H1 (cell line): ENCODE measurements around the gene RASGRP1. TPM values are rescaled to one million over a fixed set of nuclear protein-coding genes. Genes with fewer than 3 reads are reported as not detected.

ENCODE experiments used
- CTCF ChIA-PET: fragments of 300-600 bp; sonication (Branson Sonifier 250); formaldehyde crosslinking; loops from one replicate; lab custom pipeline; 2021; ENCODE audit not compliant: partially characterized antibody; lab: Charles Lee
- POLR2A ChIA-PET: fragments of 300-600 bp; sonication (Branson Sonifier 250); formaldehyde crosslinking; loops from one replicate; lab custom pipeline; 2021; ENCODE audit warnings: inconsistent platforms; ENCODE audit not compliant: partially characterized antibody; lab: Charles Lee
- DNase-seq, 2 experiments: peaks; one replicate each; pipeline versions ENCODE4 v3.0.0 to v3.0.0-alpha.2; 2010 to 2022; ENCODE audit warnings: low spot score in 2 of 2, low read depth in 1 of 2, mixed read lengths in 1 of 2
- FAIRE-seq: peaks from 2 replicates; lab custom pipeline; 2011; peaks lifted over from hg19 to GRCh38; lab: Jason Lieb, UNC
- H2AFZ ChIP-seq: 2 replicates; pipeline ENCODE4 v1.8.1; 2012; ENCODE audit warnings: low read length, inconsistent platforms
- H2AK5ac ChIP-seq: 2 replicates; pipeline ENCODE4 v1.6.1; 2013; ENCODE audit warnings: low read depth, low read length
- H2BK120ac ChIP-seq: replicated peaks from 2 replicates; pipeline ENCODE3; 2013; ENCODE audit warnings: low read depth, low read length, inconsistent platforms
- H2BK12ac ChIP-seq: 2 replicates; pipeline ENCODE4 v1.6.1; 2013; ENCODE audit warnings: low read depth, low read length
- H2BK15ac ChIP-seq: 2 replicates; pipeline ENCODE4 v1.6.1; 2013; ENCODE audit warnings: low read length
- H2BK20ac ChIP-seq: 2 replicates; pipeline ENCODE4 v1.6.1; 2013; ENCODE audit warnings: low read length
- H2BK5ac ChIP-seq: 2 replicates; pipeline ENCODE4 v1.6.1; 2013; ENCODE audit warnings: low read depth, low read length
- H3K14ac ChIP-seq: 2 replicates; pipeline ENCODE4 v1.6.1; 2013; ENCODE audit warnings: inconsistent platforms; ENCODE audit not compliant: insufficient read length
- H3K18ac ChIP-seq: 2 replicates; pipeline ENCODE4 v1.6.1; 2013; ENCODE audit warnings: low read length; ENCODE audit errors: extremely low read depth
- H3K23ac ChIP-seq: 2 replicates; pipeline ENCODE4 v1.6.1; 2013; ENCODE audit warnings: inconsistent platforms; ENCODE audit not compliant: insufficient read length
- H3K23me2 ChIP-seq: 2 replicates; pipeline ENCODE4 v1.6.1; 2013; ENCODE audit warnings: low read depth, low read length
- H3K27ac ChIP-seq: 2 replicates; pipeline ENCODE4 v1.6.1; 2011; ENCODE audit warnings: low read depth, low read length, inconsistent platforms
- H3K27me3 ChIP-seq, 4 experiments: replicated peaks in 1 of 4; 1 replicate in 1 of 4; 2 replicates in 3 of 4; pipeline versions ENCODE4 v1.6.1 to v1.8.1; 2011 to 2013; ENCODE audit warnings: low read length in 3 of 4, mild to moderate bottlenecking in 3 of 4, inconsistent platforms in 2 of 4, mixed read lengths in 2 of 4, moderate library complexity in 1 of 4; ENCODE audit not compliant: control insufficient read depth in 3 of 4, insufficient read depth in 3 of 4; ENCODE audit errors: extremely low read depth in 1 of 4
- H3K36me3 ChIP-seq, 4 experiments: 2 replicates each; pipeline versions ENCODE4 v1.6.1 to v1.8.1; 2011 to 2013; ENCODE audit warnings: mild to moderate bottlenecking in 4 of 4, low read length in 3 of 4, moderate library complexity in 2 of 4, control low read depth in 1 of 4, inconsistent platforms in 1 of 4; ENCODE audit not compliant: insufficient read depth in 4 of 4, control insufficient read depth in 2 of 4
- H3K4ac ChIP-seq: replicated peaks from 2 replicates; pipeline ENCODE3; 2013; ENCODE audit warnings: low read length, low read depth, mixed read lengths, inconsistent platforms; ENCODE audit not compliant: insufficient read length
- H3K4me1 ChIP-seq, 4 experiments: replicated peaks in 1 of 4; 1 replicate in 1 of 4; 2 replicates in 3 of 4; pipeline versions ENCODE4 v1.6.1 to v1.8.1; 2011 to 2013; ENCODE audit warnings: low read length in 3 of 4, inconsistent platforms in 2 of 4, mixed read lengths in 1 of 4; ENCODE audit not compliant: insufficient read depth in 4 of 4, control insufficient read depth in 3 of 4
- H3K4me2 ChIP-seq, 2 experiments: 2 replicates each; pipeline versions ENCODE4 v1.6.1 to v1.8.1; 2011 to 2013; ENCODE audit warnings: low read depth in 2 of 2, low read length in 2 of 2, control low read depth in 1 of 2, inconsistent platforms in 1 of 2, mild to moderate bottlenecking in 1 of 2; ENCODE audit not compliant: insufficient read depth in 1 of 2
- H3K4me3 ChIP-seq, 4 experiments: fragments of 200-600, 300-600 bp in 1 of 4; sonication (generic), shearing (Covaris generic), sonication (Bioruptor Twin) in 1 of 4; 2 replicates each; pipeline versions ENCODE4 v1.5.1 to v1.8.1; 2011 to 2016; ENCODE audit warnings: low read length in 4 of 4, low read depth in 3 of 4, control low read depth in 2 of 4, inconsistent platforms in 2 of 4, mild to moderate bottlenecking in 2 of 4, mixed read lengths in 1 of 4, moderate library complexity in 1 of 4; ENCODE audit not compliant: insufficient read depth in 2 of 4; ENCODE audit errors: extremely low read depth in 1 of 4
- H3K56ac ChIP-seq: replicated peaks from 2 replicates; pipeline ENCODE3; 2013; ENCODE audit warnings: low read depth, mild to moderate bottlenecking, mixed read lengths, low read length, inconsistent platforms; ENCODE audit not compliant: insufficient read length
- H3K79me1 ChIP-seq: 2 replicates; pipeline ENCODE4 v1.6.1; 2013; ENCODE audit warnings: low read depth, low read length, control low read depth
- H3K79me2 ChIP-seq, 2 experiments: 2 replicates each; pipeline versions ENCODE4 v1.6.1 to v1.8.1; 2012 to 2013; ENCODE audit warnings: low read length in 2 of 2, mild to moderate bottlenecking in 2 of 2, inconsistent platforms in 1 of 2; ENCODE audit not compliant: insufficient read depth in 2 of 2, control insufficient read depth in 1 of 2
- H3K9ac ChIP-seq, 4 experiments: replicated peaks in 1 of 4; 1 replicate in 1 of 4; 2 replicates in 3 of 4; pipeline versions ENCODE4 v1.6.1 to v1.8.1; 2011 to 2013; ENCODE audit warnings: low read depth in 3 of 4, low read length in 3 of 4, control low read depth in 2 of 4, mild to moderate bottlenecking in 2 of 4, moderate library complexity in 2 of 4, inconsistent platforms in 1 of 4; ENCODE audit errors: extremely low read depth in 1 of 4
- H3K9me3 ChIP-seq, 2 experiments: 2 replicates each; pipeline versions ENCODE4 v1.6.1 to v1.8.1; 2012 to 2013; ENCODE audit warnings: mild to moderate bottlenecking in 2 of 2, moderate library complexity in 2 of 2, control low read depth in 1 of 2, inconsistent platforms in 1 of 2, low read depth in 1 of 2, low read length in 1 of 2, mixed read lengths in 1 of 2; ENCODE audit not compliant: insufficient read depth in 2 of 2
- H4K20me1 ChIP-seq, 2 experiments: replicated peaks in 1 of 2; 2 replicates each; pipeline versions ENCODE3 to v1.8.1; 2011 to 2013; ENCODE audit warnings: inconsistent platforms in 2 of 2, low read length in 2 of 2, mild to moderate bottlenecking in 1 of 2; ENCODE audit not compliant: insufficient read depth in 2 of 2, control insufficient read depth in 1 of 2
- H4K5ac ChIP-seq: 2 replicates; pipeline ENCODE4 v1.6.1; 2013; ENCODE audit warnings: low read length, low read depth, mixed read lengths, inconsistent platforms; ENCODE audit not compliant: insufficient read length
- H4K8ac ChIP-seq: 2 replicates; pipeline ENCODE4 v1.8.0; 2013; ENCODE audit warnings: mild to moderate bottlenecking, moderate library complexity, low read length, inconsistent platforms; ENCODE audit not compliant: insufficient read depth; ENCODE audit errors: extremely low read depth
- H4K91ac ChIP-seq: replicated peaks from 2 replicates; pipeline ENCODE3; 2013; ENCODE audit warnings: low read length, mixed read lengths, inconsistent platforms; ENCODE audit not compliant: insufficient read length
- CTBP2 ChIP-seq: IDR thresholded peaks from 2 replicates; pipeline ENCODE4 v1.7.0; 2011; ENCODE audit warnings: borderline replicate concordance, mild to moderate bottlenecking, moderate library complexity, mixed read lengths, low read length; ENCODE audit not compliant: insufficient read depth, insufficient read length
- GTF2F1 ChIP-seq: IDR thresholded peaks from 2 replicates; pipeline ENCODE4 v1.6.1; 2012; ENCODE audit warnings: low read depth, low read length, improper control_type of control experiment, borderline replicate concordance
- KDM5A ChIP-seq: fragments of 200-600 bp; IDR thresholded peaks from 2 replicates; pipeline ENCODE4 v1.7.1; 2012; ENCODE audit warnings: mild to moderate bottlenecking, low read length, inconsistent platforms, mixed read lengths
- POLR2A ChIP-seq, 2 experiments: IDR thresholded peaks; 1 replicate in 1 of 2; 2 replicates in 1 of 2; pipeline ENCODE4 v1.6.1; 2011; ENCODE audit warnings: low read depth in 2 of 2, low read length in 2 of 2, mild to moderate bottlenecking in 2 of 2; ENCODE audit errors: control extremely low read depth in 1 of 2
- POU5F1 ChIP-seq: IDR thresholded peaks from 2 replicates; pipeline ENCODE4 v1.6.1; 2011; ENCODE audit warnings: low read depth, mild to moderate bottlenecking, low read length, moderate library complexity
- SP1 ChIP-seq: IDR thresholded peaks from 2 replicates; pipeline ENCODE4 v1.6.1; 2011; ENCODE audit warnings: low read depth, low read length
- YY1 ChIP-seq: IDR thresholded peaks from 2 replicates; pipeline ENCODE4 v1.6.1; 2011; ENCODE audit warnings: low read depth, mild to moderate bottlenecking, low read length
- WGBS, 2 experiments: shearing (Covaris generic) in 1 of 2; methylation state at CpG; one replicate each; pipeline versions ENCODE4 v1.1.6 to v1.1.7; 2013 to 2015; ENCODE audit warnings: low lambda C conversion rate in 2 of 2, mixed read lengths in 2 of 2, inconsistent platforms in 1 of 2, low coverage in 1 of 2, missing lambda C conversion rate in 1 of 2; ENCODE audit not compliant: insufficient replicate concordance in 2 of 2, insufficient coverage in 1 of 2, insufficient read length in 1 of 2; ENCODE audit errors: extremely low coverage in 1 of 2, missing lambda C conversion rate in 1 of 2; 5-methylcytosine and 5-hydroxymethylcytosine counted together
- polyA plus RNA-seq, 7 experiments: library from polyadenylated mRNA; depleted of rRNA in 3 of 7; stranded (reverse) in 5 of 7; unstranded in 2 of 7; fragments of >200 nt in 5 of 7; fragments of 200-250 nt in 2 of 7; gene quantifications; 1 replicate in 5 of 7; 2 replicates in 1 of 7; 4 replicates in 1 of 7; pipeline versions ENCODE4 v1.2.1 to v1.2.3, GENCODE V29; 2011 to 2013; ENCODE audit warnings: missing spikeins in 2 of 7, mixed read lengths in 2 of 7
- total RNA-seq: library from RNA; stranded (reverse); fragmentation: NEBNext Ultra II Directional; extraction: Animal tissue kit (Norgen Biotek cat#: 25700); gene quantifications from 2 replicates; pipeline ENCODE4 v1.2.1, GENCODE V29; 2021
- TF ChIP-seq, protein P1 (sequence below): IDR thresholded peaks from 2 replicates; pipeline ENCODE4 v1.6.1; 2011; ENCODE audit warnings: low read length, improper control_type of control experiment

RASGRP1 gene
- total and polyA plus RNA-seq, 2 of the 8 experiments (the other 6 are each of a cell fraction or from before 2014, with no cell fraction given): 1.1 to 2.1 TPM

DNA sequence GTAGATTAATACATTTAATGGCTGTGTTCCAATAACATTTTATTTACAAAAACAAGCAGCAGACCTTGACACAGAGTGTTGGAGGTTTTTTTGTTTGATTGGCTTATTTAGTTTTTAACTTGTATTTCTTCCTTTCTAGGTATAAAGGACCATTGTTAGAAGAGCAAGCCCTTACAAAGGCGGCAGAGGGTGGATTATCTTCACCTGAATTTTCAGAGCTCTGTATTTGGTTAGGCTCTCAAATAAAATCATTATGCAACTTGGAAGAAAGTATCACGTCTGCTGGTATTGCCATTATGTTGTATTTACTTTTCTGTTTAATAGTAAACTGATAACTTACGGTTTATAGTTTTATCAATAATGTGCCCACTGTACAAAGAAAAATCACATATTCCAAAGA lies 100.7 kb downstream of the RASGRP1 start:
- Histone ChIP-seq H3K18ac (no peak overlapping the region), H3K23me2 (no peaks in the 10 kb centered on the region), H3K4me2 (no peak overlapping the region), H2BK20ac (no peak overlapping the region), H3K27ac (no peak overlapping the region), H4K20me1 (peaks cover 2 to 7% of the 10 kb centered on the region in 2 experiments), H2BK12ac (no peak overlapping the region), H3K4me3 (no peak overlapping the region), H3K9ac (no peak overlapping the region), H2BK120ac (no peak overlapping the region), H3K79me2 (peaks cover 0 to 52% of the 10 kb centered on the region in 2 experiments), H3K27me3 (no peaks in the 10 kb centered on the region), H2BK15ac (no peak overlapping the region), H3K79me1 (peaks cover 4% of the 10 kb centered on the region; the same call in 1 of the 2 replicates), H3K4ac (no peak overlapping the region), H4K5ac (no peak overlapping the region), H4K91ac (no peak overlapping the region), H2AFZ (no peak overlapping the region), H3K23ac (no peak overlapping the region), H4K8ac (no peak overlapping the region), H2BK5ac (no peak overlapping the region), H3K9me3 (no peaks in the 10 kb centered on the region), H3K56ac (no peak overlapping the region), H3K36me3 (peaks cover 0 to 3% (median 1%) of the 10 kb centered on the region in 4 experiments; a peak in 3 of 8 replicates), H2AK5ac (no peak overlapping the region), H3K14ac (no peak overlapping the region), H3K4me1 (no peaks in the 10 kb centered on the region)
- FAIRE-seq (no peak), DNase-seq (no peak)
- POLR2A ChIA-PET: interaction anchor here (2.3 kb wide), 1 partner anchor 9 kb away, joined by 8 read pairs; the partner anchor contains the start of gene FAM98B
- CTCF ChIA-PET: interaction anchor here (0.6 to 1.7 kb wide), 3 partner anchors 11 to 468 kb away, joined by 3 to 8 read pairs (median 3); no protein-coding TSS in a partner anchor
- WGBS, 2 experiments: 90% methylated on average over 3 of the region's 3 CpGs; no CpG with 5 or more reads in 1 of the 2 experiments
- TF ChIP-seq, protein P1, sequence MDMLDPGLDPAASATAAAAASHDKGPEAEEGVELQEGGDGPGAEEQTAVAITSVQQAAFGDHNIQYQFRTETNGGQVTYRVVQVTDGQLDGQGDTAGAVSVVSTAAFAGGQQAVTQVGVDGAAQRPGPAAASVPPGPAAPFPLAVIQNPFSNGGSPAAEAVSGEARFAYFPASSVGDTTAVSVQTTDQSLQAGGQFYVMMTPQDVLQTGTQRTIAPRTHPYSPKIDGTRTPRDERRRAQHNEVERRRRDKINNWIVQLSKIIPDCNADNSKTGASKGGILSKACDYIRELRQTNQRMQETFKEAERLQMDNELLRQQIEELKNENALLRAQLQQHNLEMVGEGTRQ: no peak
- TF ChIP-seq POLR2A (IDR thresholded peaks at IDR 0.05; ENCODE audit: control extremely low read depth in 1 of 2, low read depth in 2 of 2, low read length in 2 of 2): no peak
- no peak for TF ChIP-seq KDM5A
- TF ChIP-seq CTBP2: no peak
- no peak for TF ChIP-seq POU5F1
- TF ChIP-seq GTF2F1: no peak
- TF ChIP-seq SP1: no peak
- TF ChIP-seq YY1: no peak
